LNCaP clone FGC (cell line): ENCODE data around the gene ROM1.
"Not testable (repeated sequence)": the region's sequence is repeated elsewhere in the genome, so short reads cannot be mapped to it uniquely, and the experiment has no call there.

Source experiments
- DNase-seq: peaks from one replicate; pipeline ENCODE4 v3.0.0-alpha.2; 2011; ENCODE audit warnings: low read depth
- H3K4me3 ChIP-seq: 2 replicates; pipeline ENCODE4 v1.5.1; 2011; ENCODE audit warnings: mild to moderate bottlenecking, low read depth, low read length, control low read depth
- CTCF ChIP-seq: IDR thresholded peaks from 2 replicates; pipeline ENCODE4 v1.5.1; 2012; ENCODE audit warnings: mild to moderate bottlenecking; ENCODE audit not compliant: control insufficient read depth, insufficient read depth; ENCODE audit errors: extremely low read depth

The ROM1 gene

GRCh38 chr11:62610814-62611704, 2.0 kb upstream of the ROM1 start:
- no peak for DNase-seq
- no peak for TF ChIP-seq CTCF
- H3K4me3 ChIP-seq, result peak overlapping the region; percentile 66

- TF ChIP-seq CTCF, result no peak
- peak overlapping the region; percentile 66 for H3K4me3 ChIP-seq
- DNase-seq, result no peak
These were observed 1.2 kb upstream of the ROM1 start for GRCh38 chr11:62611705-62612365.

GRCh38 chr11:62613291-62613778, 278 bp downstream of the ROM1 start:
- TF ChIP-seq CTCF, result no peak
- DNase-seq, result no peak
- peak overlapping the region; percentile 66; the same call in 1 of the 2 replicates for H3K4me3 ChIP-seq

- no peak overlapping the region for H3K4me3 ChIP-seq
- peak; percentile 40 for DNase-seq
- TF ChIP-seq CTCF, result no peak
These were observed 1.2 kb downstream of the ROM1 start for GRCh38 chr11:62614275-62614674.

GRCh38 chr11:62615521-62615920, 2.5 kb downstream of the ROM1 start:
- DNase-seq, result no peak
- no peak for TF ChIP-seq CTCF
- H3K4me3 ChIP-seq, result no peak overlapping the region

- DNase-seq, result not testable (repeated sequence)
These were observed 3.9 kb downstream of the ROM1 start for GRCh38 chr11:62616957-62617356.

GRCh38 chr11:62621027-62621566, 8.0 kb downstream of the ROM1 start:
- DNase-seq, result no peak
- peak overlapping the region; percentile 74 for H3K4me3 ChIP-seq
- TF ChIP-seq CTCF, result no peak

More at GRCh38 chr11:62616957-62617356, 3.9 kb downstream of the ROM1 start:
- H3K4me3 ChIP-seq, result not testable (repeated sequence)
